Measurements from ENCODE around the gene OR11H7.
"Not testable (repeated sequence)": the region's sequence is repeated elsewhere in the genome, so short reads cannot be mapped to it uniquely, and the experiment has no call there.

Gene OR11H7

GRCh38 chr14:20280265-20280664 is 51.5 kb downstream of the OR11H7 start:
- not testable (repeated sequence) for DNase-seq
